WTC11 (cell line): ENCODE measurements around the gene PARK7. TPM values are rescaled to one million over a fixed set of nuclear protein-coding genes. Genes with fewer than 3 reads are reported as not detected.

Experiments used
- ATAC-seq: fragments of 200-7000 bp; cut with Tn5 transposase; 2 replicates; pipeline ENCODE4 v1.10.0; 2021; ENCODE audit warnings: mild to moderate bottlenecking, moderate library complexity
- CTCF ChIA-PET: fragments of 300-600 bp; sonication (Branson Sonifier 250); formaldehyde crosslinking; loops from one replicate; lab custom pipeline; 2021; ENCODE audit warnings: antibody characterized with exemption; lab: Charles Lee
- POLR2A ChIA-PET: fragments of 350-600 bp; sonication (Branson Sonifier 250); formaldehyde crosslinking; loops from one replicate; lab custom pipeline; 2021; ENCODE audit warnings: antibody characterized with exemption; lab: Charles Lee
- DNase-seq: peaks from one replicate; pipeline ENCODE4 v3.0.0; 2021; ENCODE audit warnings: low spot score
- H3K27ac Mint-ChIP-seq: 2 replicates; pipeline ENCODE4 v1.8.0; 2021; ENCODE audit warnings: mixed read lengths
- H3K27me3 Mint-ChIP-seq: 2 replicates; pipeline ENCODE4 v1.8.0; 2021; ENCODE audit warnings: low read depth, mild to moderate bottlenecking, moderate library complexity, mixed read lengths
- H3K36me3 Mint-ChIP-seq: 2 replicates; pipeline ENCODE4 v1.8.0; 2021; ENCODE audit warnings: mixed read lengths
- H3K4me1 Mint-ChIP-seq: 2 replicates; pipeline ENCODE4 v1.8.0; 2022; ENCODE audit warnings: mixed read lengths
- H3K4me3 Mint-ChIP-seq: 2 replicates; pipeline ENCODE4 v1.8.0; 2021; ENCODE audit warnings: mild to moderate bottlenecking, moderate library complexity, mixed read lengths
- H3K9me3 Mint-ChIP-seq: 2 replicates; pipeline ENCODE4 v1.8.0; 2021; ENCODE audit warnings: mixed read lengths
- ARID4B ChIP-seq: sonication (generic); formaldehyde crosslinking; IDR thresholded peaks from 2 replicates; pipeline ENCODE4 v1.8.0; 2023; ENCODE audit warnings: missing genetic modification reagents, mild to moderate bottlenecking, borderline replicate concordance
- ATF1 ChIP-seq: sonication (generic); formaldehyde crosslinking; IDR thresholded peaks from 2 replicates; pipeline ENCODE4 v1.8.1; 2023; ENCODE audit warnings: mild to moderate bottlenecking, moderate library complexity, missing genetic modification reagents
- CREB1 ChIP-seq: sonication (generic); formaldehyde crosslinking; IDR thresholded peaks from 2 replicates; pipeline ENCODE4 v1.8.0; 2023; ENCODE audit warnings: mild to moderate bottlenecking, missing genetic modification reagents
- ESRRA ChIP-seq: sonication (generic); formaldehyde crosslinking; IDR thresholded peaks from 2 replicates; pipeline ENCODE4 v1.8.1; 2022; ENCODE audit warnings: mild to moderate bottlenecking, missing genetic modification reagents, borderline replicate concordance
- ETV6 ChIP-seq: sonication (generic); formaldehyde crosslinking; IDR thresholded peaks from 2 replicates; pipeline ENCODE4 v1.8.1; 2022; ENCODE audit warnings: mild to moderate bottlenecking, missing genetic modification reagents
- FOXP4 ChIP-seq: sonication (generic); formaldehyde crosslinking; IDR thresholded peaks from 2 replicates; pipeline ENCODE4 v1.8.0; 2022; ENCODE audit warnings: mild to moderate bottlenecking, missing genetic modification reagents
- HMGXB4 ChIP-seq: sonication (generic); formaldehyde crosslinking; IDR thresholded peaks from 2 replicates; pipeline ENCODE4 v1.8.1; 2023; ENCODE audit warnings: mild to moderate bottlenecking, moderate library complexity, missing genetic modification reagents
- JAZF1 ChIP-seq: fragments of 250-450 bp; sonication (Bioruptor Pico); IDR thresholded peaks from 2 replicates; pipeline ENCODE4 v1.9.0; 2021; ENCODE audit warnings: moderate library complexity, mild to moderate bottlenecking, inconsistent platforms
- OVOL2 ChIP-seq: fragments of 250-450 bp; sonication (Bioruptor Pico); IDR thresholded peaks from 2 replicates; pipeline ENCODE4 v1.9.0; 2021; ENCODE audit warnings: mild to moderate bottlenecking, borderline replicate concordance
- RORB ChIP-seq: fragments of 250-450 bp; sonication (Bioruptor Pico); IDR thresholded peaks from 2 replicates; pipeline ENCODE4 v1.9.0; 2021; ENCODE audit warnings: mild to moderate bottlenecking
- SMAD3 ChIP-seq: sonication (generic); formaldehyde crosslinking; IDR thresholded peaks from 2 replicates; pipeline ENCODE4 v1.8.0; 2022; ENCODE audit warnings: missing genetic modification reagents, mild to moderate bottlenecking, borderline replicate concordance
- SP1 ChIP-seq: sonication (generic); formaldehyde crosslinking; conservative IDR thresholded peaks from 2 replicates; pipeline ENCODE4 v1.8.1; 2022; ENCODE audit warnings: missing genetic modification reagents
- TEAD1 ChIP-seq: sonication (generic); formaldehyde crosslinking; IDR thresholded peaks from 2 replicates; pipeline ENCODE4 v1.8.0; 2022; ENCODE audit warnings: mild to moderate bottlenecking, missing genetic modification reagents
- USF2 ChIP-seq: sonication (generic); formaldehyde crosslinking; IDR thresholded peaks from 2 replicates; pipeline ENCODE4 v1.8.1; 2023; ENCODE audit warnings: mild to moderate bottlenecking, missing genetic modification reagents, moderate library complexity
- ZBTB21 ChIP-seq: sonication (generic); formaldehyde crosslinking; IDR thresholded peaks from 2 replicates; pipeline ENCODE4 v1.8.1; 2023; ENCODE audit warnings: mild to moderate bottlenecking, missing genetic modification reagents, borderline replicate concordance
- ZNF317 ChIP-seq: sonication (generic); formaldehyde crosslinking; IDR thresholded peaks from 2 replicates; pipeline ENCODE4 v1.8.1; 2023; ENCODE audit warnings: low read depth, mild to moderate bottlenecking, moderate library complexity, missing genetic modification reagents, borderline replicate concordance
- ZNF396 ChIP-seq: fragments of 250-450 bp; sonication (Bioruptor Pico); IDR thresholded peaks from 2 replicates; pipeline ENCODE4 v1.8.0; 2021; ENCODE audit warnings: mild to moderate bottlenecking, moderate library complexity, borderline replicate concordance
- ZNF416 ChIP-seq: fragments of 250-450 bp; sonication (Bioruptor Pico); IDR thresholded peaks from 2 replicates; pipeline ENCODE4 v1.9.0; 2021; ENCODE audit warnings: mild to moderate bottlenecking, inconsistent platforms
- ZNF423 ChIP-seq: fragments of 250-450 bp; sonication (Bioruptor Pico); IDR thresholded peaks from 2 replicates; pipeline ENCODE4 v2.1.2; 2022; ENCODE audit warnings: mild to moderate bottlenecking, moderate library complexity
- ZNF532 ChIP-seq: fragments of 250-450 bp; sonication (Bioruptor Pico); IDR thresholded peaks from 2 replicates; pipeline ENCODE4 v1.9.0; 2021; ENCODE audit warnings: mild to moderate bottlenecking, borderline replicate concordance
- total RNA-seq: library from RNA; stranded (reverse); gene quantifications from 3 replicates; pipeline ENCODE4 v1.2.3, GENCODE V29; 2021

PARK7 gene
- total RNA-seq, 1 experiment from 2014 or later: 337 TPM

- TF ChIP-seq ZNF532 (no peak), CREB1 (no peak), HMGXB4 (CRISPR knock-in tag) (no peak), ZBTB21 (CRISPR knock-in tag) (no peak), ZNF423 (no peak), OVOL2 (CRISPR knock-in tag) (no peak)
These were observed 28.4 kb downstream of the PARK7 start (continued) for GRCh38 chr1:7989762-7990428.

GRCh38 chr1:7991504-7992440 is 30.3 kb downstream of the PARK7 start:
- peaks cover 14% of the 10 kb centered on the region for H3K36me3 Mint-ChIP-seq
- peaks cover 9% of the 10 kb centered on the region for H3K9me3 Mint-ChIP-seq
- peak; percentile 87 for DNase-seq
- peaks cover 31% of the 10 kb centered on the region for H3K4me1 Mint-ChIP-seq
- H3K4me3 Mint-ChIP-seq: no peak overlapping the region
- H3K27ac Mint-ChIP-seq: peak overlapping the region; percentile 97
- ChIA-PET POLR2A (interaction anchor here (0.5 to 1.4 kb wide), 5 partner anchors 17 to 359 kb away, joined by 3 to 5 read pairs (median 3); no protein-coding TSS in a partner anchor), CTCF (interaction anchor here (0.7 to 2.6 kb wide), 10 partner anchors 14 to 448 kb away, joined by 3 to 24 read pairs (median 4); no protein-coding TSS in a partner anchor)
- ATAC-seq: peak; percentile 99
- no peaks in the 10 kb centered on the region for H3K27me3 Mint-ChIP-seq
- TF ChIP-seq SP1: no peak
- no peak for TF ChIP-seq ESRRA (CRISPR knock-in tag)
- TF ChIP-seq USF2: no peak
- no peak for TF ChIP-seq RORB (CRISPR knock-in tag)
- TF ChIP-seq ZNF416: no peak
- 0 out of 2 replicates have a peak, but pooled peaks have one; percentile 12 for TF ChIP-seq ZNF396 (CRISPR knock-in tag)
- TF ChIP-seq SMAD3 (CRISPR knock-in tag): peak; percentile 55; the same call in 1 of the 2 replicates
- TF ChIP-seq ATF1 (CRISPR knock-in tag): no peak
- TF ChIP-seq ARID4B (CRISPR knock-in tag): no peak
- TF ChIP-seq TEAD1: peak; percentile 86; the same call in 1 of the 2 replicates
- TF ChIP-seq ZNF317: no peak
- peak; percentile 66; the same call in 1 of the 2 replicates for TF ChIP-seq FOXP4 (CRISPR knock-in tag)
- peak; percentile 74 for TF ChIP-seq ETV6 (CRISPR knock-in tag)
- no peak for TF ChIP-seq JAZF1 (CRISPR knock-in tag)
